Endodermal cell (in vitro differentiated cells): ENCODE data around the gene TRAF7. TPM values are rescaled to one million over a fixed set of nuclear protein-coding genes. Genes with fewer than 3 reads are reported as not detected.
"Not testable (repeated sequence)": the region's sequence is repeated elsewhere in the genome, so short reads cannot be mapped to it uniquely, and the experiment has no call there.

Experiments
- DNase-seq: peaks from one replicate; pipeline ENCODE4 v3.0.0-alpha.2; 2017
- H3K27ac ChIP-seq: 2 replicates; pipeline ENCODE4 v1.5.1; 2013; ENCODE audit warnings: mild to moderate bottlenecking, low read depth, low read length, moderate library complexity
- H3K27me3 ChIP-seq: 2 replicates; pipeline ENCODE4 v1.6.1; 2013; ENCODE audit warnings: mild to moderate bottlenecking, low read length, moderate library complexity; ENCODE audit not compliant: insufficient read depth, control insufficient read depth, poor library complexity, severe bottlenecking
- H3K36me3 ChIP-seq: 2 replicates; pipeline ENCODE4 v1.7.0; 2013; ENCODE audit warnings: mild to moderate bottlenecking, low read length, moderate library complexity; ENCODE audit not compliant: control insufficient read depth, insufficient read depth
- H3K4me1 ChIP-seq: one replicate; pipeline ENCODE4 v1.7.0; 2013; ENCODE audit warnings: low read length; ENCODE audit not compliant: control insufficient read depth, insufficient read depth
- H3K4me3 ChIP-seq: 2 replicates; pipeline ENCODE4 v1.5.1; 2013; ENCODE audit warnings: mild to moderate bottlenecking, low read length, moderate library complexity
- H3K9ac ChIP-seq: 2 replicates; pipeline ENCODE4 v1.6.1; 2013; ENCODE audit warnings: mild to moderate bottlenecking, low read length, moderate library complexity; ENCODE audit not compliant: poor library complexity, severe bottlenecking; ENCODE audit errors: extremely low read depth
- H3K9me3 ChIP-seq: 2 replicates; pipeline ENCODE4 v1.6.1; 2013; ENCODE audit warnings: mild to moderate bottlenecking, low read length, moderate library complexity; ENCODE audit not compliant: control insufficient read depth
- H3K27ac Mint-ChIP-seq: 2 replicates; pipeline ENCODE4 v1.8.0; 2020; ENCODE audit warnings: mixed read lengths
- H3K27me3 Mint-ChIP-seq: 2 replicates; pipeline ENCODE4 v1.8.0; 2021; ENCODE audit warnings: mild to moderate bottlenecking, mixed read lengths; ENCODE audit not compliant: insufficient read depth
- H3K36me3 Mint-ChIP-seq: 2 replicates; pipeline ENCODE4 v1.8.0; 2020; ENCODE audit warnings: low read depth, mixed read lengths
- H3K4me1 Mint-ChIP-seq: 2 replicates; pipeline ENCODE4 v1.8.0; 2020; ENCODE audit warnings: mixed read lengths
- H3K4me3 Mint-ChIP-seq: 2 replicates; pipeline ENCODE4 v1.8.0; 2020; ENCODE audit warnings: mild to moderate bottlenecking, moderate library complexity, mixed read lengths
- H3K9me3 Mint-ChIP-seq: 2 replicates; pipeline ENCODE4 v1.8.0; 2020; ENCODE audit warnings: mild to moderate bottlenecking, mixed read lengths
- WGBS, 2 experiments: methylation state at CpG; one replicate each; pipeline versions ENCODE4 v1.1.5 to v1.1.7; 2013; ENCODE audit warnings: missing lambda C conversion rate in 2 of 2, mixed read lengths in 1 of 2; ENCODE audit not compliant: insufficient coverage in 1 of 2, insufficient read length in 1 of 2; 5-methylcytosine and 5-hydroxymethylcytosine counted together
- total RNA-seq, 2 donors: library from RNA; stranded (reverse); fragmentation: NEBNext Ultra II Directional in 1 of 2; extraction: Animal tissue kit (Norgen Biotek cat#: 25700) in 1 of 2; gene quantifications; 2 replicates in 1 of 2; 3 replicates in 1 of 2; pipeline ENCODE4 v1.2.1, GENCODE V29; 2021

Gene TRAF7
- total RNA-seq, 2 donors from 2014 or later = 108 to 110 TPM

- not testable (repeated sequence) for H3K9me3 ChIP-seq, H3K36me3 ChIP-seq, H3K27ac Mint-ChIP-seq, H3K9me3 Mint-ChIP-seq, H3K4me1 ChIP-seq, H3K36me3 Mint-ChIP-seq, H3K27ac ChIP-seq, H3K4me3 ChIP-seq, H3K4me3 Mint-ChIP-seq, H3K27me3 ChIP-seq, H3K27me3 Mint-ChIP-seq, H3K4me1 Mint-ChIP-seq, DNase-seq, H3K9ac ChIP-seq
- 98% methylated on average over 9 of the region's 11 CpGs; no CpG with 5 or more reads in 1 of the 2 experiments for WGBS, 2 experiments
These were observed 26.3 kb upstream of the TRAF7 start for GRCh38 chr16:2129251-2129650.

- not testable (repeated sequence) for H3K27me3 Mint-ChIP-seq, H3K9me3 ChIP-seq, H3K4me1 Mint-ChIP-seq, H3K27me3 ChIP-seq, H3K27ac Mint-ChIP-seq, H3K36me3 Mint-ChIP-seq, H3K4me3 Mint-ChIP-seq, H3K4me1 ChIP-seq, H3K9ac ChIP-seq, H3K9me3 Mint-ChIP-seq, H3K4me3 ChIP-seq, H3K27ac ChIP-seq, H3K36me3 ChIP-seq
- DNase-seq = peak; percentile 37
- WGBS, 2 experiments = 87 to 94% methylated on average over 6 to 22 of the region's 22 CpGs
These were observed 25.6 kb upstream of the TRAF7 start for GRCh38 chr16:2129890-2130447.

GRCh38 chr16:2133797-2134196 lies 21.8 kb upstream of the TRAF7 start:
- H3K4me3 Mint-ChIP-seq, H3K9ac ChIP-seq, H3K9me3 Mint-ChIP-seq, H3K4me1 ChIP-seq, H3K4me3 ChIP-seq, H3K27ac Mint-ChIP-seq, H3K9me3 ChIP-seq, H3K27me3 ChIP-seq, H3K36me3 ChIP-seq, H3K27ac ChIP-seq, H3K36me3 Mint-ChIP-seq, DNase-seq, H3K4me1 Mint-ChIP-seq: not testable (repeated sequence)
- H3K27me3 Mint-ChIP-seq = peaks cover 12% of the 10 kb centered on the region
- 100% methylated on average over 4 of the region's 12 CpGs; no CpG with 5 or more reads in 1 of the 2 experiments for WGBS, 2 experiments

GRCh38 chr16:2135071-2135470 lies 20.5 kb upstream of the TRAF7 start:
- H3K36me3 Mint-ChIP-seq, H3K4me1 Mint-ChIP-seq, H3K9me3 ChIP-seq, H3K27ac Mint-ChIP-seq, H3K36me3 ChIP-seq, H3K9me3 Mint-ChIP-seq, H3K27ac ChIP-seq, H3K4me1 ChIP-seq, H3K9ac ChIP-seq, H3K27me3 ChIP-seq, H3K4me3 ChIP-seq: not testable (repeated sequence)
- 0 to 1% methylated on average over 3 to 21 of the region's 42 CpGs for WGBS, 2 experiments
- DNase-seq = peak; percentile 47
- Mint-ChIP-seq H3K27me3 (peaks cover 17% of the 10 kb centered on the region), H3K4me3 (peak overlapping the region; percentile 60)

GRCh38 chr16:2135770-2136490 lies 19.7 kb upstream of the TRAF7 start, which contains the start of gene PKD1:
TSS of gene PKD1 (minus strand) at chr16:2135898. CDS start at chr16:2135689, 209 bp downstream.
- H3K36me3 ChIP-seq, H3K9ac ChIP-seq, H3K9me3 Mint-ChIP-seq, H3K36me3 Mint-ChIP-seq, H3K4me1 Mint-ChIP-seq, H3K4me1 ChIP-seq, H3K27me3 ChIP-seq, H3K9me3 ChIP-seq, H3K27ac ChIP-seq: not testable (repeated sequence)
- Mint-ChIP-seq H3K27me3 (peaks cover 18% of the 10 kb centered on the region), H3K4me3 (peak within 1 kb of the TSS; percentile 71), H3K27ac (peak within 1 kb of the TSS; percentile 83)
- 0% methylated on average over 5 to 40 of the region's 81 CpGs for WGBS, 2 experiments
- H3K4me3 ChIP-seq = peak within 1 kb of the TSS; percentile 75
- peak; percentile 90 for DNase-seq
